ENCODE data around the gene LONRF3. TPM values are rescaled to one million over a fixed set of nuclear protein-coding genes. Genes with fewer than 3 reads are reported as not detected.

LONRF3 gene
- total and polyA plus RNA-seq, 2 of the 8 experiments (the other 6 are each of a cell fraction or from before 2014, with no cell fraction given), result 0.11 TPM; not detected in 1

DNA sequence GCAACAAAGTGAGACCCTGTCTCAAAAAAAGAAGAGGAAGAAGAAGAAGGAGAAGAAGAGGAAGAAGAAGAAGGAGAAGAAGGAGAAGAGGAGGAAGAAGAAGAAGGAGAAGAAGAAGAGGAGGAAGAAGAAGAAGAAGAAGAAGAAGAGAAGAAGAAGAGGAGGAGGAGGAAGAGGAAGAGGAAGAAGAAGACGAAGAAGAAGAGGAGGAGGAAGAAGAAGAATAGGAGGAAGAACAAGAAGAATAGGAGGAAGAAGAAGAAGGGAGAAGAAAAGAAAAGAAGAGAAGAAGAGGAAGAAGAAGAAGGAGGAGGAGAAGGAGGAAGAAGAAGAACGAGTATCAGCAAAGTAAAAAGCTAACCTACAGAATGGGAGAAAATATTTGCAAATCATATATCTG is 33.3 kb upstream of the LONRF3 start:
- FAIRE-seq, result no peak
- Histone ChIP-seq H4K5ac (ENCODE audit: insufficient read length, low read depth, low read length) (no peak overlapping the region), H3K79me2 (ENCODE audit: control insufficient read depth in 1 of 2, insufficient read depth in 2 of 2, low read length in 2 of 2) (no peaks in the 10 kb centered on the region), H3K9me3 (ENCODE audit: insufficient read depth in 2 of 2, low read depth in 1 of 2, low read length in 1 of 2) (no peaks in the 10 kb centered on the region), H3K4ac (replicated peaks; ENCODE audit: insufficient read length, low read depth, low read length) (no peak overlapping the region), H3K4me1 (replicated peaks in 1 of 4; ENCODE audit: control insufficient read depth in 3 of 4, insufficient read depth in 4 of 4, low read length in 3 of 4) (no peaks in the 10 kb centered on the region), H2BK15ac (ENCODE audit: low read length) (no peak overlapping the region), H3K18ac (ENCODE audit: extremely low read depth, low read length) (no peak overlapping the region), H2BK120ac (replicated peaks; ENCODE audit: low read depth, low read length) (no peak overlapping the region), H3K14ac (ENCODE audit: insufficient read length) (no peak overlapping the region), H3K79me1 (ENCODE audit: low read depth, low read length) (no peaks in the 10 kb centered on the region), H3K23me2 (ENCODE audit: low read depth, low read length) (no peaks in the 10 kb centered on the region), H3K9ac (replicated peaks in 1 of 4; ENCODE audit: extremely low read depth in 1 of 4, low read depth in 3 of 4, low read length in 3 of 4) (no peak overlapping the region), H2BK12ac (ENCODE audit: low read depth, low read length) (no peak overlapping the region), H3K4me3 (ENCODE audit: extremely low read depth in 1 of 4, insufficient read depth in 2 of 4, low read depth in 3 of 4, low read length in 4 of 4) (no peak overlapping the region), H3K56ac (replicated peaks; ENCODE audit: insufficient read length, low read depth, low read length) (no peak overlapping the region), H3K27me3 (replicated peaks in 1 of 4; ENCODE audit: control insufficient read depth in 3 of 4, extremely low read depth in 1 of 4, insufficient read depth in 3 of 4, low read length in 3 of 4) (no peaks in the 10 kb centered on the region), H3K27ac (ENCODE audit: low read depth, low read length) (no peak overlapping the region), H2AK5ac (ENCODE audit: low read depth, low read length) (no peak overlapping the region), H2BK5ac (ENCODE audit: low read depth, low read length) (no peak overlapping the region), H3K36me3 (ENCODE audit: control insufficient read depth in 2 of 4, insufficient read depth in 4 of 4, low read length in 3 of 4) (no peaks in the 10 kb centered on the region), H2AFZ (ENCODE audit: low read length) (no peak overlapping the region), H4K8ac (ENCODE audit: extremely low read depth, insufficient read depth, low read length) (no peak overlapping the region), H3K4me2 (ENCODE audit: insufficient read depth in 1 of 2, low read depth in 2 of 2, low read length in 2 of 2) (no peak overlapping the region), H2BK20ac (ENCODE audit: low read length) (no peak overlapping the region), H4K91ac (replicated peaks; ENCODE audit: insufficient read length, low read length) (no peak overlapping the region), H3K23ac (ENCODE audit: insufficient read length) (no peak overlapping the region), H4K20me1 (replicated peaks in 1 of 2; ENCODE audit: control insufficient read depth in 1 of 2, insufficient read depth in 2 of 2, low read length in 2 of 2) (no peaks in the 10 kb centered on the region)
- POLR2A ChIA-PET (ENCODE audit: partially characterized antibody), result no interaction called here
- CTCF ChIA-PET (ENCODE audit: partially characterized antibody), result no interaction called here
- WGBS, 2 experiments (ENCODE audit: extremely low coverage in 1 of 2, insufficient coverage in 1 of 2, insufficient read length in 1 of 2, insufficient replicate concordance in 2 of 2, low coverage in 1 of 2, low lambda C conversion rate in 2 of 2, missing lambda C conversion rate in 1 of 2), result 53% methylated on average over 2 of the region's 2 CpGs; no CpG with 5 or more reads in 1 of the 2 experiments
- DNase-seq (ENCODE audit: low read depth in 1 of 2, low spot score in 2 of 2), result no peak
- TF ChIP-seq SIRT6 (IDR thresholded peaks at IDR 0.05; ENCODE audit: low read length), result no peak
- no peak for TF ChIP-seq POU5F1 (IDR thresholded peaks at IDR 0.05; ENCODE audit: low read depth, low read length)
- TF ChIP-seq CHD2 (IDR thresholded peaks at IDR 0.05; ENCODE audit: low read length), result no peak
